ENCODE data around the gene CPNE9. TPM values are rescaled to one million over a fixed set of nuclear protein-coding genes. Genes with fewer than 3 reads are reported as not detected.

The CPNE9 gene, protein sequence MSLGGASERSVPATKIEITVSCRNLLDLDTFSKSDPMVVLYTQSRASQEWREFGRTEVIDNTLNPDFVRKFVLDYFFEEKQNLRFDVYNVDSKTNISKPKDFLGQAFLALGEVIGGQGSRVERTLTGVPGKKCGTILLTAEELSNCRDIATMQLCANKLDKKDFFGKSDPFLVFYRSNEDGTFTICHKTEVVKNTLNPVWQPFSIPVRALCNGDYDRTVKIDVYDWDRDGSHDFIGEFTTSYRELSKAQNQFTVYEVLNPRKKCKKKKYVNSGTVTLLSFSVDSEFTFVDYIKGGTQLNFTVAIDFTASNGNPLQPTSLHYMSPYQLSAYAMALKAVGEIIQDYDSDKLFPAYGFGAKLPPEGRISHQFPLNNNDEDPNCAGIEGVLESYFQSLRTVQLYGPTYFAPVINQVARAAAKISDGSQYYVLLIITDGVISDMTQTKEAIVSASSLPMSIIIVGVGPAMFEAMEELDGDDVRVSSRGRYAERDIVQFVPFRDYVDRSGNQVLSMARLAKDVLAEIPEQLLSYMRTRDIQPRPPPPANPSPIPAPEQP
- total RNA-seq = 0.27 TPM in 1 of 2 replicates, not detected in the other

DNA sequence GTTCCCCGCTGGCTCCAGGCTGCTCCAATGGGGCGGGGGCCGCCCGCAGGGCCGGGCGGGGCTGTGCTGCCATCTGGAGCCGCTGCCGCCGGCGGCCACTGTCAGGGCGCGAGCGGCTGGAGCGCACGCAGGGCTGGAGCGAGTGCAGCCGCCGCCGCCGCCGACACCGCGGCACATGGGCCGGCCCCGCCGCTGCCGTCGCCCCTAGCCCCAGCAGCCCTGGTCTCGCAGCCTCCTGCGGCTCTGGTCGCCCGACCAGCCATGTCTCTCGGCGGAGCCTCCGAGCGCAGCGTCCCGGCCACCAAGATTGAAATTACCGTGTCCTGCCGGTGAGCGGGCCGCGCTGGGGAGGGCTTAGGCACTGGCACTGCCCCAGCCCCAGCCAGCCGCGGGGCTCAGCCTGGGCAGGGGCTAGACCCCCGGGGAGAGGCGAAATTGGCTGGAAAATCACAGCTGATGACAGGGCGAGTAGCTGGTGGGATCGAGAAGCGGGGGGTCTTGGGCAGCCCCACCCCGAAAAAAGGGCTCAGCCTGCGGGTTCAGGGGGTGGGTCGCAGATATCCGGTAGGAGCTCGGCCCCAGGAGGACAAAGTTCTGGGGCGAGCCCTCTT is at the start of gene CPNE9:
Gene CPNE9 (plus strand): TSS at position 98 of the 611 bp plus-strand sequence. CDS start 164 bp downstream, at position 262.
- peaks cover 31% of the 10 kb centered on the region for H3K27me3 ChIP-seq (ENCODE audit: control insufficient read depth, insufficient read depth, low read length)
- peak within 1 kb of the TSS; percentile 9 for H3K4me3 ChIP-seq (ENCODE audit: low read depth, low read length)
- no peaks in the 10 kb centered on the region for H3K36me3 ChIP-seq (ENCODE audit: control insufficient read depth, insufficient read depth, low read length)
- TF ChIP-seq, protein P1, sequence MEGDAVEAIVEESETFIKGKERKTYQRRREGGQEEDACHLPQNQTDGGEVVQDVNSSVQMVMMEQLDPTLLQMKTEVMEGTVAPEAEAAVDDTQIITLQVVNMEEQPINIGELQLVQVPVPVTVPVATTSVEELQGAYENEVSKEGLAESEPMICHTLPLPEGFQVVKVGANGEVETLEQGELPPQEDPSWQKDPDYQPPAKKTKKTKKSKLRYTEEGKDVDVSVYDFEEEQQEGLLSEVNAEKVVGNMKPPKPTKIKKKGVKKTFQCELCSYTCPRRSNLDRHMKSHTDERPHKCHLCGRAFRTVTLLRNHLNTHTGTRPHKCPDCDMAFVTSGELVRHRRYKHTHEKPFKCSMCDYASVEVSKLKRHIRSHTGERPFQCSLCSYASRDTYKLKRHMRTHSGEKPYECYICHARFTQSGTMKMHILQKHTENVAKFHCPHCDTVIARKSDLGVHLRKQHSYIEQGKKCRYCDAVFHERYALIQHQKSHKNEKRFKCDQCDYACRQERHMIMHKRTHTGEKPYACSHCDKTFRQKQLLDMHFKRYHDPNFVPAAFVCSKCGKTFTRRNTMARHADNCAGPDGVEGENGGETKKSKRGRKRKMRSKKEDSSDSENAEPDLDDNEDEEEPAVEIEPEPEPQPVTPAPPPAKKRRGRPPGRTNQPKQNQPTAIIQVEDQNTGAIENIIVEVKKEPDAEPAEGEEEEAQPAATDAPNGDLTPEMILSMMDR (IDR thresholded peaks at IDR 0.05; ENCODE audit: insufficient read depth, low read length, poor library complexity, severe bottlenecking) = no peak
- DNase-seq (ENCODE audit: low read depth) = no peak

DNA sequence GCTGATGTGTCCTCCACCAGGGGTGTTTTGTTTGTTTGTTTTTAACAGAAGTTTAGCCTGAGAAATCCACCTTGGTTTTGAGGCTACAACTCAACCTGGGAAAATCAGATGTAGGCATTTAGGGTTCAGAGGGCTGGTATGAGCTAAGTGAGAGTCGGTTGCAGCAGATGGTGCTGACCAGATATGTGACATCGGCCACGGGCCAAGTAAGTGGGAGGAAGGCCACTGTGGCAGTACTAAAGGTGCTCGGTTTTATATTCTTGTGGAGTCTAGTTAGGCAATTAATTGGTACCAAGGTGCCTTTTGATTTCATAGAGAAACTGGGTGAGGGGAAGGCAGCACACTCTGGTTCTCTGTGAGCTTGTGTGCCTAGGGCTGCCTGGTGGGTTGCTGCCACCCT is 43.8 kb upstream of the CPNE9 start:
- Histone ChIP-seq H3K27me3 (ENCODE audit: control insufficient read depth, insufficient read depth, low read length) (no peaks in the 10 kb centered on the region), H3K4me3 (ENCODE audit: low read depth, low read length) (no peak overlapping the region), H3K36me3 (ENCODE audit: control insufficient read depth, insufficient read depth, low read length) (no peaks in the 10 kb centered on the region)
- TF ChIP-seq, protein P1 (IDR thresholded peaks at IDR 0.05; ENCODE audit: insufficient read depth, low read length, poor library complexity, severe bottlenecking) = no peak
- no peak for DNase-seq (ENCODE audit: low read depth)

DNA sequence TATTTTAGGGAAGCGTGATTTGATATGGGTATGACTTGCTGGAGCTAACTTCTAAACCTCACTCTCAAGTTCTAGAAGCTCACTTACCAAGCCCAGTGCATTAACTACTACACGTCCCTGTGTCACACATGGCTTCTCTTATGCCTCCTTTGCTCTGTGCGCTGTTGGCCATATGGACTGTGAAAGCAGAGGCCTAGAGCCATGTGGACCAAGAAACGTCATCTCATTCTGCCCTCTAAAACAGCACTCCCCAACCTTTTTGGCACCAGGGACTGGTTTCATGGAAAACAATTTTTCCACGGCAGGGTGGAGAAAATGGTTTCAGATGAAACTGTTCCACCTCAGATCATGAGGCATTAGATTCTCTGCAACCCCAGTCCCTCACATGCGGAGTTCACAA is 42.7 kb upstream of the CPNE9 start:
- TF ChIP-seq, protein P1 (IDR thresholded peaks at IDR 0.05; ENCODE audit: insufficient read depth, low read length, poor library complexity, severe bottlenecking) = no peak
- Histone ChIP-seq H3K27me3 (ENCODE audit: control insufficient read depth, insufficient read depth, low read length) (no peaks in the 10 kb centered on the region), H3K36me3 (ENCODE audit: control insufficient read depth, insufficient read depth, low read length) (no peaks in the 10 kb centered on the region), H3K4me3 (ENCODE audit: low read depth, low read length) (no peak overlapping the region)
- DNase-seq (ENCODE audit: low read depth) = no peak

DNA sequence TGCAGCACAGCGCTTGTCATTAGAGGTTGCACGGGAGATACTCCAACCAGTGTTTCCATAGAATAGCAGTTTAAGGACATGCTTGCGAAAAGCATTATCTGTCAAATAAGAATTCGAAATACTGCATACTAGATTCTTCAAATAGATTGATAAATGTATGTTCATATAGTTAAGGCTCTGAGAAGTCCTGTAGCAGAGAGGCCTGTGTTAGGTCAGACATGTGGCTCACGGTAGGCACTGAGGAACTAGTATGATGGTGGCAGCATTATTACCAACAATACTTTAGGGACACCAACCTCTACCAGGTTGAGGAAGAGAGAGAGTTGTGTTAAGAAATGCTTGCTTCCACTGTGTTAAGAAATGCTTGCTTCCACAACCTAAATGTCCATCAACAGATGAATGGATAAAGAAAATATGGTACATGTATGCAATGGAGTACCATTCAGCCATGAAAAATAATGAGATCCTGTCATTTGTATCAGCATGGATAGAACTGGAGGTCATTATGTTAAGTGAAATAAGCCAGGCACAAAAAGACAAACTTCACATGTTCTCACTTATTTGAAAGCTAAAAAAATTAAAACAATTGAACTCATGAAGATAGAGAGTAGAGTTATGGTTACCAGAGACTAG is 39.4 kb upstream of the CPNE9 start:
- no peak overlapping the region for H3K4me3 ChIP-seq (ENCODE audit: low read depth, low read length)
- H3K27me3 ChIP-seq (ENCODE audit: control insufficient read depth, insufficient read depth, low read length) = no peaks in the 10 kb centered on the region
- no peaks in the 10 kb centered on the region for H3K36me3 ChIP-seq (ENCODE audit: control insufficient read depth, insufficient read depth, low read length)
- TF ChIP-seq, protein P1 (IDR thresholded peaks at IDR 0.05; ENCODE audit: insufficient read depth, low read length, poor library complexity, severe bottlenecking) = no peak
- DNase-seq (ENCODE audit: low read depth) = no peak

DNA sequence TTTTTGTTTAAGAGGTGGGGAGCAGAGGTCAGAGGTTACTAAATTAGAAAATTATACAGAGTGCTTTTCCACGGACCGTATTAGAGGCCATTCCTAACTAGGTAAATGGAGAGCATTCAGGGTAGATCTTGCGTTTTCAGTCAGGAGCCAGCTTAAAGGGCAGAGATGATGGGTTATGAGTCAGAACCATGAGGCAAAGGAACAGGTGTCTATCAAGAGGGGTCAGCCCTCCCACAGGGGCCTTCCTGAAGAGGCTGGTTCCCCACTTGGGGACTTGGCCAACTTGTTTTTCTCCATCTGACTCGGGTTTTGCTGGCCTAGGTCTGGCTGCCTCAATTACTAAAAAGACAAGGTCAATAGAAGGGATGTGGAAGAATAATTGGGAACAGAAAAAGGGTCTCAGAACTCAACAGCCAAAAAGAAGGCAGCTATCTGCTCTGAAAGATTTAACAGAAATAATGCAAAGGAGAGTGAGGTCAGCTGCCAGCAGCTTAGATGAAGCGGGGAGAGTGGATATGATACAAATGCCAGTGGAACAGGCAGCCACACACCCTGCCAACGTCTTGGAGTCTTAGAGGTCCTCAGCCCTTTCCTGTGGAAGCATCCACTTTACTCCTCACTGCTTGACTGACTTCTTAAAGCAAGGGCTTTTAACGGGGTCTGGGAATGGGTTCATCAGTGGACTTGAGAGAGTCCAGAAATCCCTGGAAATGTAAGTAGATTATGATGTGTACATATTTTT is 36.8 kb upstream of the CPNE9 start:
- Histone ChIP-seq H3K4me3 (ENCODE audit: low read depth, low read length) (no peak overlapping the region), H3K36me3 (ENCODE audit: control insufficient read depth, insufficient read depth, low read length) (no peaks in the 10 kb centered on the region), H3K27me3 (ENCODE audit: control insufficient read depth, insufficient read depth, low read length) (no peaks in the 10 kb centered on the region)
- no peak for DNase-seq (ENCODE audit: low read depth)
- TF ChIP-seq, protein P1 (IDR thresholded peaks at IDR 0.05; ENCODE audit: insufficient read depth, low read length, poor library complexity, severe bottlenecking) = no peak

Data from kidney epithelial cell (primary cell).